A549 (cell line): ENCODE measurements around the gene CCDC134. TPM values are rescaled to one million over a fixed set of nuclear protein-coding genes. Genes with fewer than 3 reads are reported as not detected.

Experiments
- ATAC-seq, 2 experiments: fragments of 200-7000 bp in 1 of 2; fragments of >200 bp in 1 of 2; cut with Nextera tagmentation in 1 of 2; cut with Tn5 transposase in 1 of 2; 3 replicates each; pipeline versions ENCODE4 v1.8.0 to v1.9.1; 2018 to 2020; ENCODE audit warnings: mild to moderate bottlenecking in 1 of 2, moderate library complexity in 1 of 2
- CTCF ChIA-PET: fragments of 300-600 bp; sonication (Branson Sonifier 250); formaldehyde crosslinking; extraction: SDS; loops from one replicate; lab custom pipeline; 2021; ENCODE audit warnings: antibody characterized with exemption, inconsistent platforms; lab: Yijun Ruan, JAX
- POLR2A ChIA-PET: fragments of 350-600 bp; formaldehyde crosslinking; extraction: SDS; loops from one replicate; lab custom pipeline; 2021; ENCODE audit warnings: antibody characterized with exemption, inconsistent platforms; lab: Yijun Ruan, JAX
- DNase-seq, 2 experiments: peaks; one replicate each; pipeline versions ENCODE4 v3.0.0 to v3.0.0-alpha.2; 2011 to 2016; ENCODE audit warnings: low read depth in 1 of 2, low spot score in 1 of 2
- FAIRE-seq: peaks from 2 replicates; lab custom pipeline; 2011; peaks lifted over from hg19 to GRCh38; lab: Jason Lieb, UNC
- H3K27ac ChIP-seq, 2 experiments: fragments of >200 bp; sonication (Bioruptor Twin); formaldehyde crosslinking; 3 replicates each; pipeline ENCODE4 v1.5.1; 2016 to 2017
- H3K4me1 ChIP-seq: fragments of >200 bp; sonication (Bioruptor Twin); formaldehyde crosslinking; 3 replicates; pipeline ENCODE4 v1.6.1; 2016
- H3K4me2 ChIP-seq: fragments of >200 bp; sonication (Bioruptor Twin); formaldehyde crosslinking; 3 replicates; pipeline ENCODE4 v1.6.1; 2016
- H3K4me3 ChIP-seq: fragments of >200 bp; sonication (Bioruptor Twin); formaldehyde crosslinking; 3 replicates; pipeline ENCODE4 v1.5.1; 2016
- H3K9me3 ChIP-seq: fragments of >200 bp; sonication (Bioruptor Twin); formaldehyde crosslinking; 3 replicates; pipeline ENCODE4 v1.6.1; 2016
- CBX2 ChIP-seq: fragments of 200-600 bp; sonication (generic); IDR thresholded peaks from 2 replicates; pipeline ENCODE4 v1.6.1; 2016; ENCODE audit warnings: low read depth, mild to moderate bottlenecking, borderline replicate concordance
- CBX8 ChIP-seq: fragments of 200-600 bp; sonication (generic); IDR thresholded peaks from 2 replicates; pipeline ENCODE4 v1.6.1; 2016
- CEBPB ChIP-seq, 2 experiments: fragments of >200 bp in 1 of 2; sonication (Bioruptor Twin) in 1 of 2; formaldehyde crosslinking in 1 of 2; IDR thresholded peaks; 2 replicates each; pipeline ENCODE4 v1.6.1; 2012 to 2016
- CHD2 ChIP-seq: fragments of 150-350 bp; IDR thresholded peaks from 2 replicates; pipeline ENCODE4 v1.6.1; 2014; ENCODE audit warnings: low read length; ENCODE audit not compliant: partially characterized antibody
- CHD4 ChIP-seq: fragments of 200-600 bp; sonication (generic); IDR thresholded peaks from 2 replicates; pipeline ENCODE4 v1.6.1; 2016; ENCODE audit warnings: antibody characterized with exemption, mild to moderate bottlenecking, borderline replicate concordance
- EHF ChIP-seq: fragments of 250-450 bp; sonication (Bioruptor Pico); IDR thresholded peaks from 2 replicates; pipeline ENCODE4 v1.5.0; 2020; ENCODE audit warnings: mild to moderate bottlenecking
- EP300 ChIP-seq, 2 experiments: fragments of >200 bp; sonication (Bioruptor Twin); formaldehyde crosslinking; IDR thresholded peaks; 2 replicates in 1 of 2; 3 replicates in 1 of 2; pipeline ENCODE4 v1.6.1; 2016 to 2017
- FOSB ChIP-seq: fragments of 250-450 bp; sonication (Bioruptor Pico); IDR thresholded peaks from 2 replicates; pipeline ENCODE4 v1.5.0; 2020; ENCODE audit warnings: mild to moderate bottlenecking, moderate library complexity
- GATA3 ChIP-seq: IDR thresholded peaks from 2 replicates; pipeline ENCODE4 v1.6.1; 2012; ENCODE audit warnings: borderline replicate concordance
- HDAC2 ChIP-seq: fragments of 200-600 bp; sonication (generic); IDR thresholded peaks from 2 replicates; pipeline ENCODE4 v1.6.1; 2016
- HEYL ChIP-seq: fragments of 250-450 bp; sonication (Bioruptor Pico); IDR thresholded peaks from 2 replicates; pipeline ENCODE4 v1.8.0; 2021; ENCODE audit warnings: mild to moderate bottlenecking, moderate library complexity
- HOXA7 ChIP-seq: fragments of 250-450 bp; sonication (Bioruptor Pico); IDR thresholded peaks from 2 replicates; pipeline ENCODE4 v1.5.0; 2020; ENCODE audit warnings: mild to moderate bottlenecking, moderate library complexity
- HOXB13 ChIP-seq: fragments of 250-450 bp; sonication (Bioruptor Pico); IDR thresholded peaks from 2 replicates; pipeline ENCODE4 v1.5.0; 2020; ENCODE audit warnings: low read depth, mild to moderate bottlenecking, moderate library complexity
- JUNB ChIP-seq: fragments of >200 bp; sonication (Bioruptor Twin); formaldehyde crosslinking; IDR thresholded peaks from 2 replicates; pipeline ENCODE4 v1.6.1; 2016
- MYC ChIP-seq: IDR thresholded peaks from 2 replicates; pipeline ENCODE4 v1.6.1; 2012; ENCODE audit warnings: mild to moderate bottlenecking, inconsistent platforms, low read length, improper control_type of control experiment, borderline replicate concordance
- NPAS2 ChIP-seq: fragments of 250-450 bp; sonication (Bioruptor Pico); IDR thresholded peaks from 2 replicates; pipeline ENCODE4 v1.8.0; 2022; ENCODE audit warnings: mild to moderate bottlenecking, moderate library complexity, borderline replicate concordance
- POLR2AphosphoS2 ChIP-seq: conservative IDR thresholded peaks from 2 replicates; pipeline ENCODE4 v1.6.1; 2012; ENCODE audit warnings: low read length, improper control_type of control experiment, inconsistent platforms
- RNF2 ChIP-seq: fragments of 200-600 bp; sonication (generic); IDR thresholded peaks from 2 replicates; pipeline ENCODE4 v1.6.1; 2016; ENCODE audit warnings: low read depth, mild to moderate bottlenecking, antibody characterized with exemption, moderate library complexity, borderline replicate concordance
- ZFP36 ChIP-seq: fragments of 450-650 bp; IDR thresholded peaks from 2 replicates; pipeline ENCODE4 v1.6.1; 2014; ENCODE audit warnings: borderline replicate concordance; ENCODE audit not compliant: partially characterized antibody
- ZNF302 ChIP-seq: fragments of 250-450 bp; sonication (Bioruptor Pico); IDR thresholded peaks from 2 replicates; pipeline ENCODE4 v1.9.0; 2021; ENCODE audit warnings: inconsistent platforms, mild to moderate bottlenecking, moderate library complexity
- ZSCAN20 ChIP-seq: fragments of 250-450 bp; sonication (Bioruptor Pico); IDR thresholded peaks from 2 replicates; pipeline ENCODE4 v1.8.0; 2022; ENCODE audit warnings: mild to moderate bottlenecking, moderate library complexity
- WGBS: methylation state at CpG from one replicate; pipeline ENCODE4 v1.1.6; 2017; ENCODE audit errors: missing lambda C conversion rate; 5-methylcytosine and 5-hydroxymethylcytosine counted together
- polyA plus RNA-seq, 4 experiments: library from polyadenylated mRNA; depleted of rRNA in 3 of 4; stranded (reverse); fragments of >200 nt; fragmentation: RNase III in 1 of 4; extraction: RNeasy Plus Mini Kit Qiagen cat#74134 plus additional on column Dnase treatment in 1 of 4; gene quantifications; 2 replicates in 3 of 4; 3 replicates in 1 of 4; pipeline ENCODE4 v1.2.3, GENCODE V29; 2011 to 2017
- TF ChIP-seq, protein P1 (sequence below): fragments of >200 bp; sonication (Bioruptor Twin); formaldehyde crosslinking; IDR thresholded peaks from 2 replicates; pipeline ENCODE4 v1.6.1; 2016
- TF ChIP-seq, protein P2 (sequence below): fragments of 250-450 bp; sonication (Bioruptor Pico); IDR thresholded peaks from 2 replicates; pipeline ENCODE4 v1.5.0; 2020; ENCODE audit warnings: low read depth, mild to moderate bottlenecking, moderate library complexity
- TF ChIP-seq, protein P3 (sequence below): fragments of 150-350 bp; IDR thresholded peaks from 2 replicates; pipeline ENCODE4 v1.6.1; 2014; ENCODE audit warnings: low read depth, mild to moderate bottlenecking, low read length

Gene CCDC134
- polyA plus RNA-seq, 2 of the 4 experiments (the other 2 are of a cell fraction) = 2.5 to 4.5 TPM

DNA sequence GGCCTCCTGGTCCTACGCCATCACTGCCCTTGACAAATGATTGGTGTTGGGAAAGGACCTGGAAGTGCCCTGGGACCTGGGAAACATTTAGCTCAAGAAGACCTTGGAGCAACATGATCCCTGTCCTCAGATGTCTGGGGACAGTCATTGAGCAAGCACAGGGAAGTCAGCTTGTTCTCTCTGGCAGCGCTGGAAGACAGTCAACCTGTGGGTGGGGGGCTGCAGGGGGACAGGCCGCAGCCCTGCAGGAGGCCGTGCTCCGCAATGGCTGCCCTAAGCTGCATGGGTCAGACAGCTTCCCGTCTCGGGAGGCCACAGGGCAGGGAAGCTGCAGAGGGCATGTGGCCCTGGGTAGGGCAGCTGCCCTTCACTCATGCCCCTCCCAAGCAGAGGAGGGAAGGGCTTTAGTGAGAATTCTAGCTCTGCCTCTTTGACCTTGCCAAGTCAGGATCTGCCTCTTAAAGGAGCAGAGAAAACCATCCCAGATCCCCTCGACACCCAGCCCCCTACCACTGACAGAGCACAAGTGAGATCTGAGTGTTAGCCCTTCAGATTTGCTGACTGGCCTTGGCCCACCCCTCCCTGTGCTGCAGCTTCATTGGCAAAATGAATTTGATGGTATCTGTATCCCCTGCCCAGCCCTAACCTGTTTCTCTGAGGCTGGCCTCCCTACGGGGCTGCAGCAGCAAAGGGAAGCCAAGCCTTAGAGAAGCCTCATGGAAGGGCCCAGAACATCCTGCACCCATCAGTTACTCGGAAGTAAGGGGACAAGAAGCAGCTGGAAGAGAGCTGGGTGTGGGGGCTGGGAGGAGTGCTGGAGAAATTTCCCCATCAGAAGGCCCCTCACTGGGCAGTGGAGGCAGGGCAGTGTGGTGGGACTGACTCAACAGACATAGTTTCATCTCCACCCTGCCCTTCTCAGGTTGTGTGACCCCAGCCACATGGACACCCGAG is 26.2 kb downstream of the CCDC134 start:
- CTCF ChIA-PET = interaction anchor here (1.5 to 3.1 kb wide), 2 partner anchors 31 to 114 kb away, joined by 6 to 12 read pairs; no protein-coding TSS in a partner anchor
- ATAC-seq (no peak), FAIRE-seq (no peak), DNase-seq (no peak)
- POLR2A ChIA-PET = no interaction called here
- Histone ChIP-seq H3K27ac (no peak overlapping the region), H3K9me3 (no peaks in the 10 kb centered on the region), H3K4me2 (no peak overlapping the region), H3K4me3 (no peak overlapping the region), H3K4me1 (peaks cover 11% of the 10 kb centered on the region)
- TF ChIP-seq, protein P1, sequence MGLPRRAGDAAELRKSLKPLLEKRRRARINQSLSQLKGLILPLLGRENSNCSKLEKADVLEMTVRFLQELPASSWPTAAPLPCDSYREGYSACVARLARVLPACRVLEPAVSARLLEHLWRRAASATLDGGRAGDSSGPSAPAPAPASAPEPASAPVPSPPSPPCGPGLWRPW = no peak
- TF ChIP-seq CEBPB (IDR thresholded peaks at IDR 0.05) = no peak
- no peak for TF ChIP-seq EHF (CRISPR knock-in tag)
- no peak for TF ChIP-seq CBX8
- TF ChIP-seq ZSCAN20 (CRISPR knock-in tag) = no peak
- TF ChIP-seq NPAS2 (CRISPR knock-in tag) = no peak
- no peak for TF ChIP-seq HOXA7 (CRISPR knock-in tag)
- no peak for TF ChIP-seq MYC
- no peak for TF ChIP-seq ZFP36
- TF ChIP-seq HDAC2 = no peak
- TF ChIP-seq ZNF302 (CRISPR knock-in tag) = no peak
- no peak for TF ChIP-seq HOXB13 (CRISPR knock-in tag)
- 85% methylated on average over 4 of the region's 11 CpGs for WGBS

DNA sequence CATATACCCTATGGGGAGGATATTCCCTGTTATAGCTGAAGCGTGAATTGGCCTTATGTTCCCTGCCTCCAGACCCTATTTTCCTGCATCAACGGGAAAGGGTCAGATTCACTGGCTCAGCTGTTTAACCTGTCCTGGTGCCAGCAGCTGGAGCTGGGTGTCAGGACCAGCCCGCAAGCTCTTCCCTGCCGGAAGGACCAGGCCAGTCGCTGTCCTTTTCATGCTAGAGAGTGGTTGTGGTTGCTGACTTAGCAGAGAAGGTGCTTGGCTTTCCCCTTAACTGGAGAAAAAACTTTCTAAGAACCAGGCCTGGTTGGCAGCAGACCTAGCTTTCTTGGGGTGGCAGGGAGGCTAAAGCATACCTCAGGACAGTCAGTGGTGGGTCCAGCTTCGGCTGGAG is 27.2 kb downstream of the CCDC134 start:
- FAIRE-seq (no peak), ATAC-seq (no peak), DNase-seq (no peak)
- no peak overlapping the region for H3K4me3 ChIP-seq
- ChIA-PET CTCF (interaction anchor here (3.1 kb wide), 1 partner anchor 113 kb away, joined by 12 read pairs; no protein-coding TSS in a partner anchor), POLR2A (no interaction called here)
- H3K27ac ChIP-seq = no peak overlapping the region
- H3K4me1 ChIP-seq = peaks cover 11% of the 10 kb centered on the region
- no peak for TF ChIP-seq ZFP36
- TF ChIP-seq HOXB13 (CRISPR knock-in tag) = no peak
- TF ChIP-seq HEYL (CRISPR knock-in tag) = no peak
- no peak for TF ChIP-seq NPAS2 (CRISPR knock-in tag)
- TF ChIP-seq, protein P2, sequence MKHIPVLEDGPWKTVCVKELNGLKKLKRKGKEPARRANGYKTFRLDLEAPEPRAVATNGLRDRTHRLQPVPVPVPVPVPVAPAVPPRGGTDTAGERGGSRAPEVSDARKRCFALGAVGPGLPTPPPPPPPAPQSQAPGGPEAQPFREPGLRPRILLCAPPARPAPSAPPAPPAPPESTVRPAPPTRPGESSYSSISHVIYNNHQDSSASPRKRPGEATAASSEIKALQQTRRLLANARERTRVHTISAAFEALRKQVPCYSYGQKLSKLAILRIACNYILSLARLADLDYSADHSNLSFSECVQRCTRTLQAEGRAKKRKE (CRISPR knock-in tag) = no peak
- TF ChIP-seq, protein P3, sequence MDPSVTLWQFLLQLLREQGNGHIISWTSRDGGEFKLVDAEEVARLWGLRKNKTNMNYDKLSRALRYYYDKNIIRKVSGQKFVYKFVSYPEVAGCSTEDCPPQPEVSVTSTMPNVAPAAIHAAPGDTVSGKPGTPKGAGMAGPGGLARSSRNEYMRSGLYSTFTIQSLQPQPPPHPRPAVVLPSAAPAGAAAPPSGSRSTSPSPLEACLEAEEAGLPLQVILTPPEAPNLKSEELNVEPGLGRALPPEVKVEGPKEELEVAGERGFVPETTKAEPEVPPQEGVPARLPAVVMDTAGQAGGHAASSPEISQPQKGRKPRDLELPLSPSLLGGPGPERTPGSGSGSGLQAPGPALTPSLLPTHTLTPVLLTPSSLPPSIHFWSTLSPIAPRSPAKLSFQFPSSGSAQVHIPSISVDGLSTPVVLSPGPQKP = no peak
- TF ChIP-seq CHD2 = no peak
- no peak for TF ChIP-seq FOSB (CRISPR knock-in tag)
- no peak for TF ChIP-seq EP300 (IDR thresholded peaks at IDR 0.05)
- no peak for TF ChIP-seq JUNB
- no peak for TF ChIP-seq POLR2AphosphoS2
- no peak for TF ChIP-seq HOXA7 (CRISPR knock-in tag)
- no peak for TF ChIP-seq GATA3
- no peak for TF ChIP-seq CBX2
- no peak for TF ChIP-seq RNF2
- no peak for TF ChIP-seq CHD4
- WGBS = 95% methylated on average over 6 of the region's 6 CpGs
- no peak overlapping the region for H3K4me2 ChIP-seq
- no peaks in the 10 kb centered on the region for H3K9me3 ChIP-seq
